RKO (cell line): ENCODE data around the gene EMID1.

ENCODE experiments used
- DNase-seq: peaks from one replicate; pipeline ENCODE4 v3.0.0-alpha.2; 2016; ENCODE audit warnings: low spot score

EMID1 gene

GRCh38 chr22:29205594-29206371 is at the start of gene EMID1:
TSS of gene EMID1 (plus strand) at chr22:29205896. CDS start at chr22:29206039, 143 bp downstream.
- no peak for DNase-seq

DNA sequence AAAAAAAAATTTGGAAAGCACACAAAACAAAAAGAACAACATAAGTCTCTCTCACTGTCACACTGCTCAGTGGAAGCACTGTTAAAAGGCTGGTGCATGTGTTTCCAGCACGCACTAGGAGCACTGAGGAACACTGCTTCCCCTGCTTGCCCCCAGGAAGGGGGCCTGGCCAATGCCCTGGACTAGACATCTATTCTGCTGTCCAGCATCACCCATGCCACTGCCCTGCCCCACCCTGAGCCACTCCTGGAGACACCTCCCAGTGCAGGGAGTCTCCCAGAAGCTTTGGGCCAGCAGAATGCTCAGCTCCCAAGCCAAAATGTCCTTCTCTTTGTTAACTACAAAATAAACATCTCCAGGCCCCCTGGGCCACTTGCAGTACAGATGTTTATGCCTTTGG is 49.7 kb upstream of the EMID1 start:
- DNase-seq, result no peak

GRCh38 chr22:29156507-29156906 is 49.2 kb upstream of the EMID1 start:
- no peak for DNase-seq

DNA sequence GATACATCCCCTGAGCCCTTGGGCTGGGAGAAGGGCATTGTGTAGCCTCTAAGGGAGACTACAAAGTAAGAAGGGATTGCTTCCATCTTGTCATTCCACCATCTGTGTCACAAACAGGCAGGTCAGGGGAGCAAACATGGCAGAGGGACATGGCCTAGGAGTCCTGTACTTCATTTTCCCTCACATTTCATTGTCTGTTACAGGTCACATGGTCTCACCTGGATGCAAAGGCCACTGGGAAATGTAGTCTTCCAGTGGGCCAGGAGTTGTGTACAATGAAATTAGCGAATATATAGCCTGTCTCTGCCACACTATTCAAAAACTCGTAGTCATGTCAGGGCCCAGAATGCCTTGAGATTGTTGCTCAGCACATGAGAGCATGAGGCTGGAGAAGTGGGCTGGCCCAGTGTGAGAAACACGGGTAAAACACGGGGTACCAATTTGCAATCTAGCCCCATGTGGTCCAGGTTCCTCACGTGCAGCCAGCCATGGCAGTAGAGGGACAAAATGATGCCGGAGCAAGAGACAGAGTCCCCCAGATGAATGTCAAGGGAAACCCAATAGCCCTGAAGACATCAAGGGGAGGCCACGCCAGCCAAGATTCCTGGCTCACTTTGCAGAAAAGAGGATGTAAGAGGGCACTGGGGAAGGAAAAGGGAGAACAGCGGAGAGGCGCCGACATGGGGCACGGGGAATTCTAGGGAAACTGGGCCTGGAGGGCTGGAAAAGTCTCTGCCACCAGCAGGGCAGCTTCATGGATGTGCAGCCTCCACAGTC is 47.7 kb upstream of the EMID1 start:
- no peak for DNase-seq

GRCh38 chr22:29158546-29158945 is 47.1 kb upstream of the EMID1 start:
- DNase-seq, result no peak

- no peak for DNase-seq
These were observed 41.9 kb upstream of the EMID1 start for GRCh38 chr22:29163808-29164207.

GRCh38 chr22:29165321-29166060 is 40.2 kb upstream of the EMID1 start:
- DNase-seq, result no peak

GRCh38 chr22:29166180-29166579 is 39.5 kb upstream of the EMID1 start:
- DNase-seq, result no peak

DNA sequence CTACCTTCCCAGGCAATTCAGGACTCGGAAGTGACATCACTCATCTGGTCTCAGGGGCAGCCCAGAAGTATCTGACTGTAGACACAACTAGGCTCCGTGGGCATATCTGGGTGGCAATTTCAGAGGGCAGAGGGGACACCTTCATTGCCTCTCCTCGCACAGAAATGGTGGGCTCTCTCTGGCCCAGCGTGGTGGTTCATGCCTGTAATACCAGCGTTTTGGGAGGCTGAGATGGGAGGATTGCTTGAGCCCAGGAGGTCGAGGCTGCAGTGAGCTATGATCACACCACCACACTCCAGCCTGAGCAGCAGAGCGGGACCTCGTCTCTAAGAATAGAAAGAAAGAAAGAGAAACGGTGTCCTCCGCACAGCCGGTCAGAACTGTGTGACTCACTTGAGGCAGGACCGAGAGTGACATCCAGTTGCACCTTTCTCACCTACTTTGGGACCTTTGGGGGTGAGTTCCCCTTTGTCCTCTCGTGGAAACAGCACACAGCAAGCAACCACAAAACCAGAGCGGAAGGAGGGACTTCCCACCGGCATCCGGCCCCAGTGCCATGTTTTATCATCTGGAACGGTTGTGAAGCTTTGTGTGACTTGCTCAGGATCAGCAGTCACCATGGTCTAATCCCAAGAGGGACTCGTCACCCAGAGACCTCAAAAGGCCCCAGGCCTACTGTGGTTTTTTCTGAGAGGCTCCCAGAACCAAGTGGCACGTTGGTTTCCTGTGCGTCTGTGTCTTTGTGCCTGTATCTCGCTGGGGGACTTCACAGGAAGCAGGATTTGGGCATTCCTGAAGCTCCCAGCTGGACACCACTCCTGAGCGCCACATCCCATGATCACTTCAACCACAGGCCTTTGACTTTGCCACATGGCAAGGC is 38.4 kb upstream of the EMID1 start:
- no peak for DNase-seq

DNA sequence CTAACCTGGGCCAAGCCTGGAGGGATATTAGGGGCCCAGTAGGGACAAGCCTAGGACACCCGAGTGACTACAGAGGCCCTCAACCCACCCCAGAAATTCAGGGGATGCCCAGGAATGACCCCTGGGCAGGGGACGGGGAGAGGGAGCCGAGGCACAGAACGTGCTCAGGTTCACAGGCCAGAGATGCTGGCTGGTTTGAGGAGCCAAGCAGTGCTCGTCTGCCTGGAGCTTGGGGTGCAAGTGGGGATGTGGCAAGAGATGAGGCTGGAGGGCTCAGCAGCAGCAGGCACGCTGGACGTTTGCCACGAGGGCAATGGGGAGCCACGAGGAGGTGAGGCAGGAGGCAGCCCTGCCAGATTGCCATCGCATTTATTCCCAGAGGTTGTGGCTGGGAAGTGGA is 34.0 kb upstream of the EMID1 start:
- no peak for DNase-seq

- DNase-seq, result no peak
These were observed 33.5 kb upstream of the EMID1 start for GRCh38 chr22:29172216-29172615.

GRCh38 chr22:29175312-29175835 is 30.3 kb upstream of the EMID1 start:
- DNase-seq, result no peak

DNA sequence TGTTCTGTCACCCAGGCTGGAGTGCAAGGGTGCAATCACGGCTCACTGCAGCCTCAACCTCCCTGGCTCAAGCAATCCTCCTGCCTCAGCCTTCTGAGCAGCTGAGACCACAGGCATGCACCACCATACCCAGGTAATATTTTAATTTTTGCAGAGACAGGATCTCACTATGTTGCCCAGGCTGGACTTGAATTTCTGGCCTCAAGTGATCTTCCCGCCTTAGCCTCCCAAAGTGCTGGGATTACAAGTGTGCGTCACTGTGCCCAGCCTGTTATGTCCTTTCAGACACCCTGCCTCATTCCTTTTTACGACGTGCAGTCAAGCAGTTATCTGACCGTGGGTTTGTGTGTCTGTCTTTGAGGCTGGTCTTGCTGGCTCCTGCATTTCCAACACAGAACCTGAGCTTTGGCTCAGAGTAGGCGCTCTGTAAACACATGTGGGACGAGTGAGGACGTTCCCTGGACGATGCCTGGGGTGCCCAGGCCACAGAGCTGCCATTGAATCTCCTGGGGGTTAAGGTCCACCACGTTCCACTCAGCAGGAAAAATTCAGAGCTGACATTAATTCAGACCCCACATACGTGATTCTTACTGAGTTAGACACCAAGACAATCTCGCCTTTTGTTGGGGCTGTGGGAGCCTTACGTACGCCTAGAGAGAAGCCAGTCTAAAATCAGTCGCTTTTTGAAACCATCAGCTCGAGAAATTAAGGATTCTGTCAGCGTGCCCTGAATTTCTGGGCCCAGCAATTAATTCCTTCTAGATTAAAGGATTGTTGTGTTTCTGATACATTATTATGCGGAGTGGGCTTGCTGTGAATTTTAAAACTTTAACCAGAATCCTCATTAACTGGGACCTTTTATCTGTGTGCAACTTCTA is 21.5 kb upstream of the EMID1 start:
- DNase-seq, result no peak

- no peak for DNase-seq
These were observed 20.7 kb upstream of the EMID1 start for GRCh38 chr22:29184849-29185490.

GRCh38 chr22:29186302-29186701 is 19.4 kb upstream of the EMID1 start:
- no peak for DNase-seq

DNA sequence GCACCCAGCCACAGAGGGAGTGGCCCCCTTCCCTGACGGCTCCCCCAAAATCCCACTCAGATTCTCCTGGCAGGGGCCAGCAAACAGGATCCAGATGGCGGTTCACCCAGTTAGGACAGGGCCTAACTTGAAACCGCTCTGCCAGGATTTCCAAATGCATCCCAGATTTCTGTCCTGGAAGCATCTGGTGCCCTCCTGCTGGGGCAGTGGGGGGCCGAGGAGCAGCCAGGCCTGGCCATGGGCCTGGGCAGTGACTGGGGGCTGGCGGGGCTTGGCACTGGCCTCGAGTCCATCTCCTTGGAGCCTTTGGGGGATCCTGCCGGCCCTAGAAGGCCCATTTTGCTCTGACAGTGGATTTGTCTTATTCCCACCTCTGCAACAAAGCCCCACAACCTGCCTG is 17.9 kb upstream of the EMID1 start:
- DNase-seq, result no peak

GRCh38 chr22:29190051-29190450 is 15.6 kb upstream of the EMID1 start:
- DNase-seq, result no peak

GRCh38 chr22:29190918-29191317 is 14.8 kb upstream of the EMID1 start:
- no peak for DNase-seq

- no peak for DNase-seq
These were observed 12.7 kb upstream of the EMID1 start for GRCh38 chr22:29193021-29193420.

GRCh38 chr22:29194184-29194583 is 11.5 kb upstream of the EMID1 start:
- no peak for DNase-seq
